A673 (cell line): Measurements from ENCODE around the gene CENPS. TPM values are rescaled to one million over a fixed set of nuclear protein-coding genes. Genes with fewer than 3 reads are reported as not detected.
A peak's percentile ranks its signal among the peaks of the same experiment; 100 is the strongest.

Experiments used
- BruUV-seq: library from RNA; stranded (reverse); fragments of 400-500 nt; replicated peaks from 2 replicates; lab custom pipeline; 2021; lab: Mats Ljungman, UMichigan
- CTCF ChIA-PET: fragments of 300-600 bp; sonication (Branson Sonifier 250); formaldehyde crosslinking; loops from one replicate; lab custom pipeline; 2022; ENCODE audit warnings: antibody characterized with exemption; lab: Charles Lee
- POLR2A ChIA-PET: fragments of 300-600 bp; sonication (Branson Sonifier 250); formaldehyde crosslinking; loops from one replicate; lab custom pipeline; 2022; ENCODE audit warnings: antibody characterized with exemption; ENCODE audit not compliant: low non-redundant PET; lab: Charles Lee
- DNase-seq: peaks from one replicate; pipeline ENCODE4 v3.0.0-alpha.2; 2015; ENCODE audit warnings: low spot score
- H3K27ac ChIP-seq: fragments of 200-600 bp; sonication (generic); 2 replicates; pipeline ENCODE4 v1.5.1; 2016; ENCODE audit warnings: mixed run types, low read depth, mild to moderate bottlenecking, mixed read lengths, antibody characterized with exemption, low read length; ENCODE audit not compliant: poor library complexity, severe bottlenecking
- H3K27me3 ChIP-seq: fragments of 200-600 bp; sonication (generic); replicated peaks from 2 replicates; pipeline ENCODE4 v1.6.1; 2017; ENCODE audit warnings: mixed run types, low read depth, mild to moderate bottlenecking, mixed read lengths, antibody characterized with exemption, low read length; ENCODE audit not compliant: insufficient read depth, poor library complexity
- H3K36me3 ChIP-seq: fragments of 200-600 bp; sonication (generic); 2 replicates; pipeline ENCODE4 v1.6.1; 2016; ENCODE audit warnings: mixed run types, mild to moderate bottlenecking, mixed read lengths, antibody characterized with exemption, low read length; ENCODE audit not compliant: insufficient read depth, poor library complexity, severe bottlenecking
- H3K4me1 ChIP-seq: fragments of 200-600 bp; sonication (generic); 2 replicates; pipeline ENCODE4 v1.6.1; 2017; ENCODE audit warnings: mixed run types, mild to moderate bottlenecking, mixed read lengths, antibody characterized with exemption, low read length; ENCODE audit not compliant: insufficient read depth, poor library complexity, severe bottlenecking
- H3K4me3 ChIP-seq: fragments of 200-600 bp; sonication (generic); 2 replicates; pipeline ENCODE4 v1.5.1; 2016; ENCODE audit warnings: low read depth, mixed run types, mild to moderate bottlenecking, mixed read lengths, low read length; ENCODE audit not compliant: poor library complexity, severe bottlenecking
- H3K9me3 ChIP-seq: fragments of 200-600 bp; sonication (generic); 2 replicates; pipeline ENCODE4 v1.6.1; 2016; ENCODE audit warnings: mixed run types, low read depth, mild to moderate bottlenecking, mixed read lengths, antibody characterized with exemption, low read length; ENCODE audit not compliant: poor library complexity, severe bottlenecking
- EZH2 ChIP-seq: fragments of 200-600 bp; sonication (generic); IDR thresholded peaks from 2 replicates; pipeline ENCODE4 v1.6.1; 2017; ENCODE audit warnings: borderline replicate concordance, low read depth, mild to moderate bottlenecking, mixed read lengths, antibody characterized with exemption, low read length; ENCODE audit not compliant: poor library complexity, severe bottlenecking
- intact Hi-C: fragments of 100-400 bp; cut with micrococcal nuclease; formaldehyde crosslinking; loops from one replicate; pipeline ENCODE4 v1.10.0; 2022; ENCODE audit not compliant: unreplicated experiment
- total RNA-seq: library from RNA; stranded (reverse); gene quantifications from 2 replicates; pipeline ENCODE4 v1.2.3, GENCODE V29; 2021
- TF ChIP-seq, protein P1 (sequence below): fragments of 300-800, 200-600 bp; sonication (generic); conservative IDR thresholded peaks from 2 replicates; pipeline ENCODE4 v1.5.1; 2017; ENCODE audit warnings: low read depth, mild to moderate bottlenecking, antibody characterized with exemption, low read length, moderate library complexity, mixed read lengths

Gene CENPS
- total RNA-seq, 1 experiment from 2014 or later, result 42.2 TPM

DNA sequence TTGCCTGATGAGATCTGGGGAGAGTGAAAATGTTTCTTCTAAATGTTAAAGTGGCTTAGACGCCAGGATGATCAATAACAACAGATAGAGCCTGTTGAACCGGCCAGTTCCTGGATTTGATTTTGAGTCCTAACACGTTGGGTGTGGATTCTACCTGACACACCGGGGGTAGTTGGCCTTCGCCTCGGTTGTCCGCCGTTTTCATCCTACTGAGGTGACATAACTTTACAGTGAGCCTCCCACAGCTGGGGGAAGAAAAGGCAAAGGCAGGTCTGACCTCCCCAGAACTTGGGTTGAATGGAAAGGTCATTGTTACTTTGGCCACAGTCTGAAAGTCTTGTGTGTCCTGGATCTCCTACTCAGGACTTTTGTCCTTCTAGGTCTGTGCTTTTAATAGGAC is 30.2 kb upstream of the CENPS start:
- H3K36me3 ChIP-seq, result peaks cover 47% of the 10 kb centered on the region
- no peak for TF ChIP-seq EZH2
- TF ChIP-seq, protein P1, sequence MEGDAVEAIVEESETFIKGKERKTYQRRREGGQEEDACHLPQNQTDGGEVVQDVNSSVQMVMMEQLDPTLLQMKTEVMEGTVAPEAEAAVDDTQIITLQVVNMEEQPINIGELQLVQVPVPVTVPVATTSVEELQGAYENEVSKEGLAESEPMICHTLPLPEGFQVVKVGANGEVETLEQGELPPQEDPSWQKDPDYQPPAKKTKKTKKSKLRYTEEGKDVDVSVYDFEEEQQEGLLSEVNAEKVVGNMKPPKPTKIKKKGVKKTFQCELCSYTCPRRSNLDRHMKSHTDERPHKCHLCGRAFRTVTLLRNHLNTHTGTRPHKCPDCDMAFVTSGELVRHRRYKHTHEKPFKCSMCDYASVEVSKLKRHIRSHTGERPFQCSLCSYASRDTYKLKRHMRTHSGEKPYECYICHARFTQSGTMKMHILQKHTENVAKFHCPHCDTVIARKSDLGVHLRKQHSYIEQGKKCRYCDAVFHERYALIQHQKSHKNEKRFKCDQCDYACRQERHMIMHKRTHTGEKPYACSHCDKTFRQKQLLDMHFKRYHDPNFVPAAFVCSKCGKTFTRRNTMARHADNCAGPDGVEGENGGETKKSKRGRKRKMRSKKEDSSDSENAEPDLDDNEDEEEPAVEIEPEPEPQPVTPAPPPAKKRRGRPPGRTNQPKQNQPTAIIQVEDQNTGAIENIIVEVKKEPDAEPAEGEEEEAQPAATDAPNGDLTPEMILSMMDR, result no peak
- no peaks in the 10 kb centered on the region for H3K9me3 ChIP-seq
- BruUV-seq, result no TSS peak
- intact Hi-C loops, result no loop called here
- H3K27me3 ChIP-seq, result no peaks in the 10 kb centered on the region
- DNase-seq, result no peak
- H3K4me1 ChIP-seq, result peaks cover 18% of the 10 kb centered on the region
- H3K27ac ChIP-seq, result peak overlapping the region; percentile 94
- peak overlapping the region; percentile 95 for H3K4me3 ChIP-seq
- POLR2A ChIA-PET, result no interaction called here
- CTCF ChIA-PET, result interaction anchor here (0.6 kb wide), 1 partner anchor 155 kb away, joined by 4 read pairs; no protein-coding TSS in a partner anchor

DNA sequence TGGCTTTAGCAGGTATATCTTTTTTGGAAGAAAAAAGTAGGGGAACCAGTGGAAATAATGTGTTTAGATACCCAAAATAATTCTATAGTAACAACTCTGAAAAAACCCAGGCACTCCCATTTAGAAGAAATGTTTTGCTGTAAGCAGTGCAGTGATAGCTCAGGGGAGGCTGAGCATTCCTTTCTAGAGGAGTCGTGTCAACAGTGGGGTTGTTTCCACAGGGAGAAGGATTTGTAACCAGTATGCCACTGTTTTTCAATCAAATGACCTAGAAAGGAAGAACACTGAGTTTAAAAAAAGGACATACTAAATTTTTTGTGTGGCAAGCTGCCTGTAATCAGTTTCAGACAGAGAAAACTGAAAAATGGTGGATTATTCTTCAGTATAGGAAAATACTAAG is 29.0 kb upstream of the CENPS start:
- H3K9me3 ChIP-seq, result no peaks in the 10 kb centered on the region
- CTCF ChIA-PET, result interaction anchor here (0.6 kb wide), 1 partner anchor 681 kb away, joined by 4 read pairs; no protein-coding TSS in a partner anchor
- peaks cover 18% of the 10 kb centered on the region for H3K4me1 ChIP-seq
- intact Hi-C loops, result no loop called here
- POLR2A ChIA-PET, result no interaction called here
- H3K36me3 ChIP-seq, result peaks cover 60% of the 10 kb centered on the region
- BruUV-seq, result no TSS peak
- H3K4me3 ChIP-seq, result peak overlapping the region; percentile 95
- no peak for TF ChIP-seq EZH2
- TF ChIP-seq, protein P1, result no peak
- H3K27me3 ChIP-seq, result no peaks in the 10 kb centered on the region
- no peak for DNase-seq
- no peak overlapping the region for H3K27ac ChIP-seq

- H3K27me3 ChIP-seq, result no peaks in the 10 kb centered on the region
- no peak for DNase-seq
- peaks cover 18% of the 10 kb centered on the region for H3K4me1 ChIP-seq
- TF ChIP-seq, protein P1, result no peak
- TF ChIP-seq EZH2, result no peak
- H3K9me3 ChIP-seq, result no peaks in the 10 kb centered on the region
- no peak overlapping the region for H3K27ac ChIP-seq
- intact Hi-C loops, result no loop called here
- BruUV-seq, result no TSS peak
- ChIA-PET CTCF (no interaction called here), POLR2A (no interaction called here)
- H3K4me3 ChIP-seq, result no peak overlapping the region
- H3K36me3 ChIP-seq, result peaks cover 75% of the 10 kb centered on the region
Observed at GRCh38 chr1:10402729-10403274, 27.4 kb upstream of the CENPS start.
